LHCN-M2 (cell line): ENCODE data around the gene POLR3K. TPM values are rescaled to one million over a fixed set of nuclear protein-coding genes. Genes with fewer than 3 reads are reported as not detected.
"Not testable (repeated sequence)": the region's sequence is repeated elsewhere in the genome, so short reads cannot be mapped to it uniquely, and the experiment has no call there.

Experiments used
- DNase-seq: peaks from one replicate; pipeline ENCODE4 v3.0.0-alpha.2; 2012; ENCODE audit warnings: low read depth
- total RNA-seq: library from RNA; depleted of rRNA; stranded (reverse); fragments of >200 nt; gene quantifications from 2 replicates; pipeline ENCODE4 v1.2.3, GENCODE V29; 2014; rRNA removed

POLR3K gene
- total RNA-seq, 1 experiment from 2014 or later: 6.7 TPM

- not testable (repeated sequence) for DNase-seq
Observed at GRCh38 chr16:17062-17765, 36.2 kb downstream of the POLR3K start.

- not testable (repeated sequence) for DNase-seq
Observed at GRCh38 chr16:10772-11171, 42.6 kb downstream of the POLR3K start.

- DNase-seq: no peak
Observed at GRCh38 chr16:9903-10665, 43.3 kb downstream of the POLR3K start.

Other genes with a start within 250 kb of the POLR3K start
- 28.1 and 31.8 TPM in 2 replicates for gene SNRNP25, start 220 bp upstream of the POLR3K start, total RNA-seq
- 91.8 and 93.7 TPM in 2 replicates for gene RHBDF1, start 19.0 kb upstream of the POLR3K start, total RNA-seq
- gene MPG, start 24.6 kb upstream of the POLR3K start, total RNA-seq: 254 and 304 TPM in 2 replicates
- gene NPRL3, start 85.1 kb upstream of the POLR3K start, total RNA-seq: 11.5 and 21.8 TPM in 2 replicates
- gene HBZ, start 99.0 kb upstream of the POLR3K start, total RNA-seq: not detected in 2 replicates
- not detected in 2 replicates for gene HBM, start 112.4 kb upstream of the POLR3K start, total RNA-seq
- 0.77 TPM in 1 of 2 replicates, not detected in the other for gene HBA2, start 119.3 kb upstream of the POLR3K start, total RNA-seq
- not detected in 2 replicates for gene HBA1, start 123.1 kb upstream of the POLR3K start, total RNA-seq
- 1.5 TPM in 1 of 2 replicates, not detected in the other for gene HBQ1, start 126.9 kb upstream of the POLR3K start, total RNA-seq
- gene LUC7L, start 175.8 kb upstream of the POLR3K start, total RNA-seq: 51.2 and 56.2 TPM in 2 replicates
- 107 and 132 TPM in 2 replicates for gene FAM234A, start 181.2 kb upstream of the POLR3K start, total RNA-seq
- gene RGS11, start 222.3 kb upstream of the POLR3K start, total RNA-seq: 0.96 and 1.1 TPM in 2 replicates
- not detected in 2 replicates for gene ARHGDIG, start 227.0 kb upstream of the POLR3K start, total RNA-seq
- gene PDIA2, start 229.6 kb upstream of the POLR3K start, total RNA-seq: 0.29 and 1.2 TPM in 2 replicates